Astrocyte of the cerebellum (primary cell): ENCODE data around the gene PPM1J.
A peak's percentile ranks its signal among the peaks of the same experiment; 100 is the strongest.

Experiments
- DNase-seq: peaks from one replicate; pipeline ENCODE4 v3.0.0-alpha.2; 2011; ENCODE audit warnings: low read depth
- H3K4me3 ChIP-seq: 2 replicates; pipeline ENCODE4 v1.5.1; 2011; ENCODE audit warnings: mild to moderate bottlenecking, low read depth, low read length, moderate library complexity
- in situ Hi-C: cut with HindIII; loops from 2 replicates; pipeline ENCODE4 v1.10.0; 2017; ENCODE audit warnings: low sequenced_read_pairs
- TF ChIP-seq, protein P1 (sequence below): IDR thresholded peaks from 2 replicates; pipeline ENCODE4 v1.5.1; 2012; ENCODE audit warnings: low read length, low read depth, moderate library complexity, mild to moderate bottlenecking; ENCODE audit errors: missing control alignments

Gene PPM1J

DNA sequence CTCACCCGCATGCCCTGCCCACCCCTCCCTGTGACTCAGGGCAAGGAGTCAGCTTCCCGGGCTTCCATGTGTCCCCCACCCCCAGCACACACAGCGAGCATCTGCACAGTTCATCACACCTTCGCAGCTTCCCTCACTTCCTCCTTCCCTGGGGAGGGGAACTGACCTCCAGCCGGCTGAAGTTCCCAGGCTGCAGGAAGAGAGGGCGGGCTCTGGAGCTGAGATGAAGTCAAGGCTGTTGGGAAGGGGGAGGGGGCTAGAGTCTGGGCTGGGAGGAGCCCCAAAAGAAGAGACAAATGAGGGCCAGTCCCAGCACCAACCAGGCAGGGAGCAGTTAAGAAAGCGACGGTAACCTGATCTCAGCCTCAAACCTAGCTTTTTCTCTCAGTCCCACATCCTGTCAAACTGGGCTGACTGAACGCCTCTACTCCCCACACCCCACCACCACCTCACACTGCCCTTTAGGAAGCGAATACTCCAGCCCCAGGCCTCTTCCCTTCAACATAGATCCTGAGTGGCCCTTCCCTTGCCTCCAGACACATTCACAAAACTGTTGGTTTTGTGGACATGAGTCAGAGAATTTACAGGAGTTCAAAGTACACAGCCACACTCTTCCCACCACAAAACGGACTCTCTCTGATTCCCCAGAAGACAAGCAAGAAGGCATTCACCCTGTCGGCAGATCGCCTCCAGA, 10.1 kb downstream of the PPM1J start:
- TF ChIP-seq, protein P1, sequence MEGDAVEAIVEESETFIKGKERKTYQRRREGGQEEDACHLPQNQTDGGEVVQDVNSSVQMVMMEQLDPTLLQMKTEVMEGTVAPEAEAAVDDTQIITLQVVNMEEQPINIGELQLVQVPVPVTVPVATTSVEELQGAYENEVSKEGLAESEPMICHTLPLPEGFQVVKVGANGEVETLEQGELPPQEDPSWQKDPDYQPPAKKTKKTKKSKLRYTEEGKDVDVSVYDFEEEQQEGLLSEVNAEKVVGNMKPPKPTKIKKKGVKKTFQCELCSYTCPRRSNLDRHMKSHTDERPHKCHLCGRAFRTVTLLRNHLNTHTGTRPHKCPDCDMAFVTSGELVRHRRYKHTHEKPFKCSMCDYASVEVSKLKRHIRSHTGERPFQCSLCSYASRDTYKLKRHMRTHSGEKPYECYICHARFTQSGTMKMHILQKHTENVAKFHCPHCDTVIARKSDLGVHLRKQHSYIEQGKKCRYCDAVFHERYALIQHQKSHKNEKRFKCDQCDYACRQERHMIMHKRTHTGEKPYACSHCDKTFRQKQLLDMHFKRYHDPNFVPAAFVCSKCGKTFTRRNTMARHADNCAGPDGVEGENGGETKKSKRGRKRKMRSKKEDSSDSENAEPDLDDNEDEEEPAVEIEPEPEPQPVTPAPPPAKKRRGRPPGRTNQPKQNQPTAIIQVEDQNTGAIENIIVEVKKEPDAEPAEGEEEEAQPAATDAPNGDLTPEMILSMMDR: no peak
- H3K4me3 ChIP-seq: peak overlapping the region; percentile 92
- DNase-seq: peak; percentile 88
- in situ Hi-C loops: no loop called here

DNA sequence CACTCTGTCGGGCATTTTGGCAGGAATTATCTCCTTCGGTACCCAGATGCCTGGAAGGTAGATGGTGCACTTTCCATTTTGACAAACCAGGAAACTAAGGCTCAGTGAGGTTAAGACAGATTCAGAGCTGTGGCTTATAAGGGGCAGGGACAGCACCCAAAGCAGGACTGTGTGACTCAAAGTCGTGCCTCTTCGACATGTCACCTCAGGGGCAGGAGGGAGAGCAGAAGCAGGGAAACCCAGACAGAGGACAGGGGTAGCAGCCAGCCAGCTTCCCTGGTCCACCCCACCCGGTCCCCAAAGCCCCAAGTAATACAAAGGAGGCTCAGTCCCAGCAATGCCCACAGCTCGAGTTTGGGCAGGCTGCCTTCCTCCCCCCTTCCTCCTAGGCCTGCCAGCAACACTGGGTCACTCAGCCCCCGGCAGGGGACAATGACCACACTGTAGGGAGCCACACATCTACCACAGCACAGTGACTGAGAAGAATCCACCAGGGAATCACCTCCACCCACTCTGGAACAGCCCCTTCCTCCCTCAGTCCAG, 10.7 kb downstream of the PPM1J start:
- H3K4me3 ChIP-seq: peak overlapping the region; percentile 92
- TF ChIP-seq, protein P1: no peak
- no peak for DNase-seq
- in situ Hi-C loops: no loop called here

DNA sequence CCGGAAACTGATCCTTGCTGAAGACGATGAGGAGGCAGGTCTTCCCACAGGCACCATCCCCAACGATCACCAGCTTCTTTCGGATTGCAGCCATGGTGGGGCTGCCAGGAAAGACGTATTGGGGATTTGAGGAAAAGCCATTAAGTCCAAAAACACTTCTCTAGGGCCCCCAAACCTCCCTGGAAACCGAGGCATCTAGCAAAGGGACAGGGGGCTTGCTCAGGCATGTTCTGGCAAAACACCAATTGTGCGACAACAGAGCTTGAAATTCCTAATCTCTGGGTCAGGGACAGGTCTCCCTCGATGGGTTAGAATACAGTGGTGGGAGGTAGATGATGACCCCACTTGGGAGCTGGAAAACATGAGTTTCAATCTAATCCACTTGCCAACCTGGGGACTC, 11.4 kb downstream of the PPM1J start:
- TF ChIP-seq, protein P1: no peak
- DNase-seq: no peak
- H3K4me3 ChIP-seq: no peak overlapping the region
- in situ Hi-C loops: no loop called here

DNA sequence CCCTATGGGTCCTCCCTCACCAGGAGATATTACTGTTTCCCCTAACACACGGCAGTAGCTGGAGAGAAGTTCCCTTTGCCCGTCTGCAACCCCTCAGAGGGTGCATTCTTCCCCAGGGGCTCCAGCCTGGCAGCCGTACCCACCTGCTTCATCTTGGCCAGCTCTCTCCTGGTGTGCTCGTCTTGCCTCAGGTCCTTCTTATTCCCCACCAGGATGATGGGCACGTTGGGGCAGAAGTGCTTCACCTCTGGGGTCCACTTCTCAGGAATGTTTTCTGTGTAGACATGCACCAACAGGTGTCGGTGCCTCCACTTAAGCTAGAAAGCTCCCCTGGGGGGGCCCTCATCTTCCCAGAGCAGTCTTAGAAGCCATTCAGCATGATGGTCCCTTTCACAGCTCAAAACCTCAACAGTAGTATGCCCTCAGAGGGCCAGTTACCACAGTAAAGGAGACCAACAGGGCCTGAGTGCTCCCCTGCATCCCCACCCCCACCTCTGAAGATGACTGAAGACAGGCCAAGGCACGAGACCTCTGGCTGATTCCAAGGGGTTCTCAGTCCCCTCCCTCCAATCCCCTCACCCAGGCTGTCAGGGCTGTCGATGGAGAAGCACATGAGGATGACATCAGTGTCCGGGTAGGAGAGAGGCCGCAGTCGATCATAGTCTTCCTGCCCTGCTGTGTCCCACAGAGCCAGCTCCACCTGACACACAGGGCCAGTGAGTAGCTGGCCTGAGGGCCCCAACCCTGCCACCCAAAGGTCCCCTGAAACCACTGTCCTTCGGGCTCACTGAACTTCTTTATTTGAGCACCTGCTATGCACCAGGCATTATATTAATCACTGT, 12.5 kb downstream of the PPM1J start:
- TF ChIP-seq, protein P1: no peak
- no peak overlapping the region for H3K4me3 ChIP-seq
- in situ Hi-C loops: no loop called here
- no peak for DNase-seq

- no peak for DNase-seq
- H3K4me3 ChIP-seq: no peak overlapping the region
- in situ Hi-C loops: no loop called here
- TF ChIP-seq, protein P1: no peak
Measured at GRCh38 chr1:112702067-112702395, 13.1 kb downstream of the PPM1J start.

DNA sequence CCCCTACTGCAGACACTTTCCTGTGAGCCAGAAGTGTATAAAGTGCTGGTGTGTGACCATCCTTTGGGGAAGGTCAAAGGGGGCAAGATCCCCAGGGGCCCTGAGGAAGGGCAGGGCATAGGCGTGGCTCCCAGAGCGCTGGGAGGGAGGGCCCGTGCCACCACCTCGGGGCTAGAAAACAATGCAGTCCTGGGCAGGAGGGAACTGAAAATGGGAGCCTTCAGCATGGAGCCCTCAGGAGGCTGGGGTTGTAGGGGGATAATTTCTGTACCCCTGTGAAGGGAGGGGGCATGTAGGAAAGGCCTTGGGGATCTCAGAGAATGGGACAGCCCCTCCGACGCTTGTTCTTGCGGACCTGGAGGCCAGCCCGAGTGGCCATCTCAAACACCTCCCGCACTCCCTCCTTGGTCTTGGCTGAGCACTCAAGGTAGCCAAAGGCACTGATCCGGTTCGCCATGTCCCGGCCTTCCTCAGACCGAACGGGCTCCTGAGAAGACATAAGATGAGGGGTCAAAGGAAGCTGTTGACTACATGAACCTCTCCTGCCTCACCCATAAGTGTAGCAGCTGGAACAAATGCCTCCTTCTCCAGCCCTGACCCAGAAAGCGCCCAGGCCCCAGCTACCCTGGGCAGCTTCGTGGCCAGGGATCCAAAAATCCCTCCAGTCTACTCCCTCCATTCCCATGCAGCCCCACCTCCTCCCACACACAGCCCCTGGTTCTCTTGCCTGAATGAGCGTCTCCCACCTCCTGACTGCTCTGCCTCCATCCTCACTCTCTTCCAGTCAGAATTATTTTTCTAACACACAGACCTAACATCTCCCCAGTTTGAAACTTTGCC, 13.7 kb downstream of the PPM1J start:
- no peak overlapping the region for H3K4me3 ChIP-seq
- DNase-seq: no peak
- TF ChIP-seq, protein P1: no peak
- in situ Hi-C loops: no loop called here
